Skin epidermis (tissue), 12 donors: ENCODE measurements around the gene TMEM183A.

Experiments used
- H3K27ac ChIP-seq, 21 experiments: fragments of 200-600 bp; sonication (generic) in 11 of 21; one replicate each; pipeline ENCODE4 v1.5.0; 2020; ENCODE audit warnings: mild to moderate bottlenecking in 3 of 21, inconsistent platforms in 2 of 21, moderate library complexity in 2 of 21
- H3K4me3 ChIP-seq, 7 experiments: fragments of 200-600 bp; sonication (generic) in 2 of 7; one replicate each; pipeline ENCODE4 v1.5.0; 2020; ENCODE audit warnings: inconsistent platforms in 2 of 7, mild to moderate bottlenecking in 2 of 7, moderate library complexity in 1 of 7

The TMEM183A gene

DNA sequence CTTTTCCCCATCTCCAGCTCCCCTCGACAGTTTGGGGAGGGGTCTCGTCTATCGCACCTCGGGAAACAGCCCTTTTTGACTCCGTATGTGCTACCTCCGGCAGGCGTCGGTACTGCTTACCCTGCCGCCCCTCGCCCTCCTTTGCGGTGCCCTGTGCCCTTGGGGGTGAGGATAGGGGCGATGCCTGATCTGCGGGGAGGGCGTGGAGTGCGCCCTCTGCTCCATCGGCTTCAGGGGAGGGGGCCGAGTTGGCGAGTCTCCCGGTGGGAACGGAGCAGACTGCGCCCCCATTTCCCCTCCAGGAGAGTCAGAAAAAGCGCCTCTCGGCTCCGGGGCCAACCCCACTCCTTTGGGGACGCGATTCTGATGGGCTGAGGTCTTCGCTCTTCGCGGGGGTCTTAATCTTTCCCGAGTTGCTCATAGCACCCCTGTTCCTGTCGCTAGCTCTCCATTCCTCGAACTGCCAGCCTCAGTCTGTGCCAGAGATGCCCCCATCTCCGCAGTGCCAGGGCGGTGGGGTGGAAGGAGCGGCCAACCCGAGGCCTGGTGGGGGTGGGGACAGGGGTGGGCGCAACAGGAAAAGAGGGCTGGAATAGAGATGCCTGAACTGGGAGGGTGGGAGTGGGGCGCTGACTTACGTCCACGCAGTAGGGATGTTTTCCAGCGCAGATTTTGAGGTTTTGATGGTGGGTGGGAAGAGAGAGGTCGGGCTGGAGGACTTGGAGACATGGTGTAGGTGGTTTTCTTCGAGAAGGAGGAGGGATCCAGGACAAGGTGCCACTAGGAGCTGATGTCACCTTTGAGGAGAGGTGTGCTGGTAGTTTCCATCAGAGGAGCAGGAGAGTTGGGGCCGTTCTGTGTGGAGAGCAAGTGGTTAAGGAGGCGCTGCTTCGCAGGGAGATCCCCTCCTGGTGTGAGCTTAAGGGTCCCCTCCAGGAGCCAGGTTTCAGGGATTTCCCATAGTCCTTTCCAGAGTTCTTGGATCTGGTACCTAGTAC lies 19.8 kb downstream of the TMEM183A start:
- Histone ChIP-seq H3K27ac (peak overlapping the region in 11 of 21 experiments; percentile 11 to 77 (median 48)), H3K4me3 (peak overlapping the region; percentile 37 to 61 (median 50))

- H3K4me3 ChIP-seq, result no peak overlapping the region
- no peak overlapping the region for H3K27ac ChIP-seq
These were observed 21.1 kb downstream of the TMEM183A start for GRCh38 chr1:203028067-203028783.

DNA sequence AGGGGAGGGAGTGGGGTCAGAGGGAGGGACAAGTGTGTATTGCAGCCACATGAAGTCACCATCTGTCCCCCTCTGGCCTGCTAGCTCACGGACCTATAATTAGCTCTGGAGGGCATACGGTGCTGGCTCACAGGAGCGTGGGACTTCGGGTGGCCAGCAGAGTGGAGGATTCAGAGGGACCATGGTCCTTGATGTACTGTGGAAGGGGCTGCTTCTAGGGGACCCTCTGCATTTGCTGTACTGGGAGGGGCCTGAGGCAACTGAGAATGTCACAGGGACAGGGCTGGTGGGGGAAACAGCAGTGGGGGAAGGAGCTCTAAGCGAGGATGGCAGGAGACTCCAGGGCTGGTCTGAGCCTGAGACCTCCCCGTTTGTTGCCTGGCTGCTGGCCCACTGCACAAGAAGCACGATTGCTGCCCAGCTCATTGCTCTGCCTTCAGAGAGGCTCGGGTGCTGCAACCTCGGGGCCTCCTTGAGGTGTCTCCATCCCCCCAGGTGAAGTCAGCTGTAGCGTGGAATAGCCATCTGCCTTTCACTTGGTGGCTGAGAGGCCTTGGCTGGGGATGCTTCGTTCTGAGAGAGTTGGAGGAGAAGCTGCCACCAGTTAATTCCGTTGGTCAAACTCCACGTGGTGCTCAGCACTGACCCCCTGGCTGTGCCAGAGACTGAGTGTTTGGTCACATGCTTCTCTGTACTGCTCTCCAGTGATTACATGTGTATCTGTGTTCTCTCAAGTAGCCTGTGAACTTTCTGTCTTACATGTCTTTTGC lies 21.8 kb downstream of the TMEM183A start:
- Histone ChIP-seq H3K4me3 (no peak overlapping the region), H3K27ac (no peak overlapping the region)

DNA sequence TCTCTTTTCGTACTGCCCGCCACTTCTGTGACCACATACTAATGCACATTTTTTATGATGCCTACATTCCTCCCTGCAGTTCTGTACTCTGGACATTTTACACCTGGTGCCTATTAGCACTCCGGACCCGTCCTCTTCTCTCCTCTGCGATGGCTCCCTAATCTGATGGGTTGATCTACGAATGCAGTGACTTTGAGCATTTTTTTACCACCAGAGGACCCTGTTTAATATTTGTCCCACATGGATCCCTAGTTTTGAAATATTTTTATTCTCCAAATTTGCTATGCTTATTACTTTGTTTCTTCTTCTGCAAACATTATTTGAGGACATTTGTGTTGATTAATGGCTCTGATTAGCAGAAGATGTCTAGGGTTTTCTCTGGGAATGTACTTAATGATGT lies 24.3 kb downstream of the TMEM183A start:
- no peak overlapping the region for H3K27ac ChIP-seq
- no peak overlapping the region for H3K4me3 ChIP-seq

- Histone ChIP-seq H3K27ac (no peak overlapping the region), H3K4me3 (no peak overlapping the region)
These were observed 26.1 kb downstream of the TMEM183A start for GRCh38 chr1:203033287-203033686.

DNA sequence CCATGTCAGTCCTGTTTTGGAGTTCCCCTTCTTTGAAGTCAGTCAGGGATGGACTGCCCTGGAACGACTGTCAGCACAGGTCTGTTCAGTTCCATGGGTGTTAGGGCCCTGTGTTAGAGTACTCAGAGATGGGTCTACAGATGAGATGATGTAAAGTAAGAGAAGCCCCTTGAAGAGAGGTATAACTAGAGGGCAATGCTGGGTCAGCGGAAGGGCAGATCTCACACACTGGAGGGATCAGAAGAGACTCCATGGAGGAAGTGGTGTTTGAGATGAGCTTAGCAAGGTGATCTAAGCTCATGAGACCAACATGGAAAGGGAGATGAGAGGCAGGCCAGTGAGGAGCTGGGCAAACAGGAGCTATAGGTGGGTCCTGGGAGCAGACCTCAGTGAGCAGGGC lies 26.7 kb downstream of the TMEM183A start:
- Histone ChIP-seq H3K4me3 (no peak overlapping the region), H3K27ac (no peak overlapping the region)

- no peak overlapping the region for H3K27ac ChIP-seq
These were observed 27.4 kb downstream of the TMEM183A start for GRCh38 chr1:203034422-203035110.

DNA sequence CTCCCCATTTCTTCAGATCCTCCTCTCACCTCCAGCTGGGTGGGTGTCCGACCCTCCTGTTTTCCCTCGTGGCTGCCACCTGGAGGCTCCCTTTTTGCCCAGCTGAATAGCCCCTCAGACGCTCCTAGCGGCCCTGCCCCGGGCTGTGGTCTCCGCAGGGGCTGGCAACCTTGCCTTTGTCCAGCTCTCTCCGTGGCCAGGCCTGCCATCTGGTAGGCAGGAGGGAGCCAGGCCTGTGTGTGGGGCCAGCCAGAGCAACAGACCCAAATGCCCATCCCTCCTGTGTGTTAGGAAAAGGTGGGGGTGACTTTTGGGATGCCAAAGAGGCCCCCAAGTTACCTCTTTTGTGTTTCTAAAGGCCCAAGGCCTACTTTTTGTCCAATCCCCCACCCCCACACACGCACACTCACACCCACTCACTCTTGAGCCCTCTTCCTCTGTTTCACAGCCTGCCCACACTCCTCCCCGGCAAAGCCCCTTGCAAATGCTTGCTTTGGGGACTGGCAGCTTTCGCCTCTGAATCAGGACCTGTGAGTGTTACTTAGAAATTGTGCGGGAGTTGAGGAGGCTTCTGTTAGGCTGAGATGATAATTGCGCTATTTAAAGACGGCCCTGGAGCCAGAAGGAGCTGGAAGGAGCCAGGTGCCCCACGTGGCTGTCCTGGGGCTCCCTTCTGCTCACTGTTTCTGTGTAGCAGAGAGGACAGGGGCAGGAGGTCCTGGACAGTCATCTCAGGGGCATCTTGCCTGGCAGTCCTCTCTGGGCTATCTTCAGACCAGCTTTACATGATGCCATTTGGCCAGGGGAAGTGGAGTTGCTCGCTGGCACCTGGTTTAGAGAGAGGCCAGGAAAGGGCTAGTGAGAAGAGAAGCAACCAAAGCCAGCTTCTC lies 28.2 kb downstream of the TMEM183A start:
- no peak overlapping the region for H3K27ac ChIP-seq
- no peak overlapping the region for H3K4me3 ChIP-seq

More at GRCh38 chr1:203034422-203035110, 27.4 kb downstream of the TMEM183A start:
- no peak overlapping the region for H3K4me3 ChIP-seq

GRCh38 chr1:203036135-203036534 lies 29.0 kb downstream of the TMEM183A start:
- H3K27ac ChIP-seq, result no peak overlapping the region

GRCh38 chr1:203036537-203036936 lies 29.4 kb downstream of the TMEM183A start:
- no peak overlapping the region for H3K4me3 ChIP-seq
- no peak overlapping the region for H3K27ac ChIP-seq

More at GRCh38 chr1:203036135-203036534, 29.0 kb downstream of the TMEM183A start:
- H3K4me3 ChIP-seq, result no peak overlapping the region

- no peak overlapping the region for H3K4me3 ChIP-seq
- no peak overlapping the region for H3K27ac ChIP-seq
These were observed 30.5 kb downstream of the TMEM183A start for GRCh38 chr1:203037509-203038190.

GRCh38 chr1:203038217-203038741 lies 31.1 kb downstream of the TMEM183A start:
- Histone ChIP-seq H3K27ac (no peak overlapping the region), H3K4me3 (no peak overlapping the region)

- Histone ChIP-seq H3K4me3 (no peak overlapping the region), H3K27ac (no peak overlapping the region)
These were observed 31.9 kb downstream of the TMEM183A start for GRCh38 chr1:203038891-203039608.

GRCh38 chr1:203039609-203040512 lies 32.7 kb downstream of the TMEM183A start:
- no peak overlapping the region for H3K4me3 ChIP-seq
- H3K27ac ChIP-seq, result no peak overlapping the region

GRCh38 chr1:203040513-203041275 lies 33.5 kb downstream of the TMEM183A start:
- no peak overlapping the region for H3K27ac ChIP-seq
- H3K4me3 ChIP-seq, result no peak overlapping the region
